H9 (cell line): ENCODE data around the gene HSD3B1. TPM values are rescaled to one million over a fixed set of nuclear protein-coding genes. Genes with fewer than 3 reads are reported as not detected.

ENCODE experiments used
- DNase-seq: peaks from one replicate; pipeline ENCODE4 v3.0.0-alpha.2; 2017
- H2AFZ ChIP-seq: one replicate; pipeline ENCODE4 v1.6.1; 2013; ENCODE audit warnings: mild to moderate bottlenecking, low read length, control low read depth, moderate library complexity
- H2AK5ac ChIP-seq: 2 replicates; pipeline ENCODE4 v1.6.1; 2013; ENCODE audit warnings: low read length, control low read depth, mixed read lengths; ENCODE audit not compliant: insufficient read length
- H2BK120ac ChIP-seq: one replicate; pipeline ENCODE4 v1.6.1; 2013; ENCODE audit warnings: low read depth, mild to moderate bottlenecking, low read length, control low read depth, inconsistent platforms; ENCODE audit not compliant: poor library complexity, severe bottlenecking
- H2BK12ac ChIP-seq: 2 replicates; pipeline ENCODE4 v1.6.1; 2013; ENCODE audit warnings: low read length, control low read depth, mixed read lengths, low read depth; ENCODE audit not compliant: insufficient read length
- H2BK15ac ChIP-seq: 2 replicates; pipeline ENCODE4 v1.6.1; 2013; ENCODE audit warnings: low read depth, low read length, control low read depth
- H2BK20ac ChIP-seq: one replicate; pipeline ENCODE4 v1.6.1; 2013; ENCODE audit warnings: low read depth, mild to moderate bottlenecking, low read length, control low read depth, inconsistent platforms; ENCODE audit not compliant: poor library complexity, severe bottlenecking
- H2BK5ac ChIP-seq: 2 replicates; pipeline ENCODE4 v1.6.1; 2013; ENCODE audit warnings: low read length, control low read depth, mixed read lengths; ENCODE audit not compliant: insufficient read length
- H3K14ac ChIP-seq: 2 replicates; pipeline ENCODE4 v1.6.1; 2013; ENCODE audit warnings: low read length, control low read depth; ENCODE audit not compliant: insufficient read depth
- H3K18ac ChIP-seq: 2 replicates; pipeline ENCODE4 v1.6.1; 2013; ENCODE audit warnings: low read depth, mild to moderate bottlenecking, mixed read lengths, low read length, control low read depth; ENCODE audit not compliant: insufficient read length
- H3K23ac ChIP-seq: 2 replicates; pipeline ENCODE4 v1.6.1; 2013; ENCODE audit warnings: low read length, control low read depth, mixed read lengths, low read depth; ENCODE audit not compliant: insufficient read length
- H3K23me2 ChIP-seq: 2 replicates; pipeline ENCODE4 v1.6.1; 2013; ENCODE audit warnings: low read depth, mild to moderate bottlenecking, mixed read lengths, low read length, control low read depth; ENCODE audit not compliant: insufficient read length, poor library complexity, severe bottlenecking
- H3K27ac ChIP-seq: 2 replicates; pipeline ENCODE4 v1.5.1; 2013; ENCODE audit warnings: low read length, control low read depth, mixed read lengths, low read depth; ENCODE audit not compliant: insufficient read length
- H3K27me3 ChIP-seq: 2 replicates; pipeline ENCODE4 v1.6.1; 2013; ENCODE audit warnings: low read length, control low read depth, inconsistent platforms; ENCODE audit not compliant: insufficient read depth
- H3K4ac ChIP-seq: 2 replicates; pipeline ENCODE4 v1.6.1; 2013; ENCODE audit warnings: low read depth, mild to moderate bottlenecking, control low read depth, inconsistent platforms, low read length, moderate library complexity
- H3K4me1 ChIP-seq: 2 replicates; pipeline ENCODE4 v1.6.1; 2013; ENCODE audit warnings: low read length, control low read depth, inconsistent platforms; ENCODE audit not compliant: insufficient read depth
- H3K4me2 ChIP-seq: 2 replicates; pipeline ENCODE4 v1.6.1; 2013; ENCODE audit warnings: low read length, control low read depth, mixed read lengths; ENCODE audit not compliant: insufficient read length, insufficient read depth
- H3K56ac ChIP-seq: 2 replicates; pipeline ENCODE4 v1.6.1; 2013; ENCODE audit warnings: low read depth, mild to moderate bottlenecking, mixed read lengths, low read length, control low read depth; ENCODE audit not compliant: insufficient read length
- H3K79me1 ChIP-seq: 2 replicates; pipeline ENCODE4 v1.6.1; 2013; ENCODE audit warnings: low read depth, mild to moderate bottlenecking, moderate library complexity, low read length, control low read depth, inconsistent platforms; ENCODE audit not compliant: insufficient read depth, poor library complexity, severe bottlenecking
- H3K79me2 ChIP-seq: 2 replicates; pipeline ENCODE4 v1.6.1; 2013; ENCODE audit warnings: low read length, control low read depth, inconsistent platforms; ENCODE audit not compliant: insufficient read depth
- H3K9ac ChIP-seq: 2 replicates; pipeline ENCODE4 v1.6.1; 2013; ENCODE audit warnings: low read length, control low read depth, mixed read lengths; ENCODE audit not compliant: insufficient read length; ENCODE audit errors: extremely low read depth
- H3K9me3 ChIP-seq: one replicate; pipeline ENCODE4 v1.6.1; 2013; ENCODE audit warnings: low read depth, low read length, inconsistent platforms; ENCODE audit not compliant: control insufficient read depth
- H3T11ph ChIP-seq: one replicate; pipeline ENCODE4 v1.6.1; 2013; ENCODE audit warnings: mild to moderate bottlenecking, low read length, control low read depth, inconsistent platforms
- H4K20me1 ChIP-seq: one replicate; pipeline ENCODE4 v1.6.1; 2013; ENCODE audit not compliant: control insufficient read depth, insufficient read length, insufficient read depth
- H4K5ac ChIP-seq: 2 replicates; pipeline ENCODE4 v1.6.1; 2013; ENCODE audit warnings: low read depth, mild to moderate bottlenecking, mixed read lengths, low read length, control low read depth; ENCODE audit not compliant: insufficient read length
- H4K8ac ChIP-seq: replicated peaks from 2 replicates; pipeline ENCODE4 v1.6.1; 2013; ENCODE audit warnings: low read length, control low read depth, mixed read lengths, low read depth; ENCODE audit not compliant: insufficient read length
- H4K91ac ChIP-seq: 2 replicates; pipeline ENCODE4 v1.6.1; 2013; ENCODE audit warnings: low read depth, mild to moderate bottlenecking, moderate library complexity, mixed read lengths, low read length, control low read depth; ENCODE audit not compliant: insufficient read length
- H3K27ac Mint-ChIP-seq, 3 experiments: 2 replicates in 2 of 3; 3 replicates in 1 of 3; pipeline ENCODE4 v1.8.0; 2020 to 2021; ENCODE audit warnings: mixed read lengths in 3 of 3, mild to moderate bottlenecking in 1 of 3, moderate library complexity in 1 of 3
- H3K27me3 Mint-ChIP-seq: 2 replicates; pipeline ENCODE4 v1.8.0; 2021; ENCODE audit warnings: low read depth, mild to moderate bottlenecking, moderate library complexity, mixed read lengths
- H3K36me3 Mint-ChIP-seq, 3 experiments: 2 replicates in 2 of 3; 3 replicates in 1 of 3; pipeline ENCODE4 v1.8.0; 2020 to 2021; ENCODE audit warnings: low read depth in 3 of 3, mixed read lengths in 3 of 3; ENCODE audit not compliant: insufficient read depth in 1 of 3
- H3K4me1 Mint-ChIP-seq, 2 experiments: 2 replicates each; pipeline ENCODE4 v1.8.0; 2020; ENCODE audit warnings: mixed read lengths in 2 of 2
- H3K4me3 Mint-ChIP-seq, 2 experiments: 2 replicates in 1 of 2; 3 replicates in 1 of 2; pipeline ENCODE4 v1.8.0; 2020 to 2021; ENCODE audit warnings: mild to moderate bottlenecking in 2 of 2, mixed read lengths in 2 of 2, moderate library complexity in 1 of 2
- H3K9me3 Mint-ChIP-seq, 2 experiments: 2 replicates in 1 of 2; 3 replicates in 1 of 2; pipeline ENCODE4 v1.8.0; 2020; ENCODE audit warnings: mild to moderate bottlenecking in 2 of 2, mixed read lengths in 2 of 2, moderate library complexity in 1 of 2
- CTCF ChIP-seq: fragments of 200-600 bp; sonication (generic); conservative IDR thresholded peaks from 3 replicates; pipeline ENCODE4 v1.8.0; 2021; ENCODE audit warnings: antibody characterized with exemption, mild to moderate bottlenecking
- WGBS: extraction: QIAGEN DNeasy Blood & Tissue Kit; methylation state at CpG from one replicate; pipeline ENCODE4 v1.1.7; 2013; ENCODE audit warnings: missing lambda C conversion rate, low lambda C conversion rate, mixed read lengths; ENCODE audit not compliant: insufficient read length; ENCODE audit errors: extremely low coverage; 5-methylcytosine and 5-hydroxymethylcytosine counted together
- total RNA-seq: library from RNA; stranded (reverse); gene quantifications from 2 replicates; pipeline ENCODE4 v1.2.1, GENCODE V29; 2021

Gene HSD3B1
- total RNA-seq, 1 experiment from 2014 or later: not detected

GRCh38 chr1:119492763-119493162 is 14.2 kb upstream of the HSD3B1 start:
- no peak overlapping the region for H3K56ac ChIP-seq
- WGBS: no CpG with 5 or more reads among the region's 2 CpGs
- no peak overlapping the region for H4K8ac ChIP-seq
- H3K79me1 ChIP-seq: no peaks in the 10 kb centered on the region
- H3K9me3 ChIP-seq: peaks cover 8% of the 10 kb centered on the region
- no peak overlapping the region for H2AK5ac ChIP-seq
- no peak overlapping the region; a peak in 1 of 7 replicates for H3K27ac Mint-ChIP-seq
- no peak overlapping the region for H3T11ph ChIP-seq
- no peak overlapping the region for H2BK12ac ChIP-seq
- H3K14ac ChIP-seq: no peak overlapping the region
- no peak overlapping the region for H2AFZ ChIP-seq
- no peak overlapping the region for H2BK15ac ChIP-seq
- H3K23me2 ChIP-seq: no peaks in the 10 kb centered on the region
- H3K4me1 ChIP-seq: no peaks in the 10 kb centered on the region
- H3K4me3 Mint-ChIP-seq: no peak overlapping the region
- H3K36me3 Mint-ChIP-seq: peaks cover 8 to 15% (median 8%) of the 10 kb centered on the region in 3 experiments
- H3K4ac ChIP-seq: no peak overlapping the region
- peaks cover 7% of the 10 kb centered on the region for H3K27me3 Mint-ChIP-seq
- peaks cover 16 to 17% of the 10 kb centered on the region in 2 experiments for H3K9me3 Mint-ChIP-seq
- no peaks in the 10 kb centered on the region for H3K79me2 ChIP-seq
- no peak overlapping the region for H3K9ac ChIP-seq
- no peak overlapping the region for H3K18ac ChIP-seq
- no peak overlapping the region for H4K5ac ChIP-seq
- no peak overlapping the region for H3K27ac ChIP-seq
- no peak overlapping the region for H3K4me2 ChIP-seq
- no peaks in the 10 kb centered on the region; the same call in 1 of the 2 replicates for H3K27me3 ChIP-seq
- no peak overlapping the region for H2BK120ac ChIP-seq
- no peaks in the 10 kb centered on the region for H4K20me1 ChIP-seq
- H3K23ac ChIP-seq: no peak overlapping the region
- no peak for DNase-seq
- no peak overlapping the region for H4K91ac ChIP-seq
- no peak overlapping the region for H2BK20ac ChIP-seq
- no peaks in the 10 kb centered on the region for H3K4me1 Mint-ChIP-seq
- TF ChIP-seq CTCF: no peak
- H2BK5ac ChIP-seq: no peak overlapping the region
